Right lobe of liver (tissue), 6 donors: Measurements from ENCODE around the gene GFOD1. TPM values are rescaled to one million over a fixed set of nuclear protein-coding genes. Genes with fewer than 3 reads are reported as not detected.
A peak's percentile ranks its signal among the peaks of the same experiment; 100 is the strongest.
"Not testable (repeated sequence)": the region's sequence is repeated elsewhere in the genome, so short reads cannot be mapped to it uniquely, and the experiment has no call there.

ENCODE experiments used
- ATAC-seq, 4 donors: fragments of 200-7000 bp; cut with Tn5 transposase; one replicate each; pipeline ENCODE4 v1.9.1; 2020; ENCODE audit warnings: mild to moderate bottlenecking in 4 of 4, moderate library complexity in 4 of 4
- DNase-seq, 3 donors: peaks; one replicate each; pipeline ENCODE4 v3.0.0-alpha.2; 2020
- H3K27ac ChIP-seq, 3 donors: fragments of 200-600 bp; one replicate each; pipeline ENCODE4 v1.8.0; 2022
- H3K27me3 ChIP-seq, 2 donors: fragments of 200-600 bp; one replicate each; pipeline ENCODE4 v1.8.0; 2022
- H3K36me3 ChIP-seq, 4 donors: fragments of 200-600 bp; sonication (generic) in 1 of 4; one replicate each; pipeline versions ENCODE4 v1.5.1 to v1.8.0; 2017 to 2022; ENCODE audit warnings: control low read depth in 1 of 4
- H3K4me1 ChIP-seq, 4 donors: fragments of 200-600 bp; sonication (generic) in 1 of 4; one replicate each; pipeline versions ENCODE4 v1.5.1 to v1.8.0; 2017 to 2022; ENCODE audit warnings: control low read depth in 1 of 4
- H3K4me3 ChIP-seq, 3 donors: fragments of 200-600 bp; one replicate each; pipeline ENCODE4 v1.8.0; 2022
- H3K9me3 ChIP-seq, 4 donors: fragments of 200-600 bp; sonication (generic) in 1 of 4; one replicate each; pipeline versions ENCODE4 v1.5.1 to v1.8.0; 2017 to 2022; ENCODE audit warnings: control low read depth in 1 of 4
- CTCF ChIP-seq, 4 donors: fragments of 200-600 bp in 3 of 4; fragments of 450-650 bp in 1 of 4; IDR thresholded peaks; one replicate each; pipeline versions ENCODE4 v1.5.1 to v1.8.0; 2016 to 2022; ENCODE audit warnings: antibody characterized with exemption in 4 of 4, mild to moderate bottlenecking in 2 of 4
- POLR2A ChIP-seq: fragments of 450-650 bp; IDR thresholded peaks from one replicate; pipeline ENCODE4 v1.6.1; 2017; ENCODE audit warnings: antibody characterized with exemption, mild to moderate bottlenecking
- WGBS: methylation state at CpG from one replicate; pipeline ENCODE4 v1.1.6; 2018; ENCODE audit warnings: low coverage, low lambda C conversion rate; ENCODE audit not compliant: insufficient coverage; ENCODE audit errors: missing lambda C conversion rate; 5-methylcytosine and 5-hydroxymethylcytosine counted together
- intact Hi-C, 2 donors: fragments of 100-400 bp; cut with DNase I; formaldehyde crosslinking; loops; one replicate each; pipeline versions ENCODE4 v1.11.2 to v1.14.1; 2022
- total RNA-seq, 6 experiments: library from RNA; depleted of rRNA in 2 of 6; stranded (reverse); fragments of >200 nt in 2 of 6; fragmentation: NEBNext Ultra II Directional in 3 of 6; extraction: Animal tissue kit (Norgen Biotek cat#: 25700) in 3 of 6; gene quantifications; one replicate each; pipeline versions ENCODE4 v1.1.0 to v1.2.4, GENCODE V29; 2016 to 2023
- donor health status: DM: no; HTN: yes; CAD: no.
- donor health status: DM: no; HTN: no; CAD: no.
- donor health status: DM: no; HTN: no; CAD: no.
- donor health status: DM: no; HTN: yes; CAD: no.
- donor health status: DM: no; HTN: yes; CAD: no.

Gene GFOD1
- total RNA-seq, 6 experiments from 2014 or later = 5.4 to 8.5 (median 7.5) TPM

- H3K27ac ChIP-seq = no peak overlapping the region
- WGBS = 86% methylated on average over 3 of the region's 3 CpGs
- H3K4me3 ChIP-seq = no peak overlapping the region
- DNase-seq = no peak
- peaks cover 0 to 18% (median 0%) of the 10 kb centered on the region in 4 donors for H3K4me1 ChIP-seq
- H3K36me3 ChIP-seq = no peaks in the 10 kb centered on the region
- intact Hi-C loops = no loop called here
- peak in 3 of 4 donors; percentile 28 to 62 (median 40) for ATAC-seq
- H3K27me3 ChIP-seq = no peaks in the 10 kb centered on the region
- TF ChIP-seq CTCF (IDR thresholded peaks at IDR 0.05) = no peak
- TF ChIP-seq POLR2A = no peak
- H3K9me3 ChIP-seq = no peaks in the 10 kb centered on the region
Measured at GRCh38 chr6:13437218-13437996, 50.0 kb downstream of the GFOD1 start.

GRCh38 chr6:13436399-13437217 is 50.8 kb downstream of the GFOD1 start:
- Histone ChIP-seq H3K9me3 (no peaks in the 10 kb centered on the region), H3K4me1 (peaks cover 0 to 18% (median 0%) of the 10 kb centered on the region in 4 donors), H3K27me3 (no peaks in the 10 kb centered on the region), H3K36me3 (no peaks in the 10 kb centered on the region), H3K27ac (no peak overlapping the region), H3K4me3 (no peak overlapping the region)
- ATAC-seq (no peak), DNase-seq (no peak)
- WGBS = 91% methylated on average over 6 of the region's 7 CpGs
- intact Hi-C loops = no loop called here
- TF ChIP-seq POLR2A (no peak), CTCF (IDR thresholded peaks at IDR 0.05) (no peak)

GRCh38 chr6:13435477-13436246 is 51.7 kb downstream of the GFOD1 start:
- Histone ChIP-seq H3K27ac (no peak overlapping the region), H3K36me3 (no peaks in the 10 kb centered on the region), H3K9me3 (no peaks in the 10 kb centered on the region), H3K4me1 (peaks cover 0 to 18% (median 0%) of the 10 kb centered on the region in 4 donors), H3K27me3 (no peaks in the 10 kb centered on the region), H3K4me3 (no peak overlapping the region)
- 70% methylated on average over 3 of the region's 4 CpGs for WGBS
- DNase-seq (no peak), ATAC-seq (no peak)
- intact Hi-C loops = no loop called here
- no peak for TF ChIP-seq CTCF (IDR thresholded peaks at IDR 0.05)
- TF ChIP-seq POLR2A = no peak

GRCh38 chr6:13434777-13435176 is 52.6 kb downstream of the GFOD1 start:
- TF ChIP-seq CTCF (IDR thresholded peaks at IDR 0.05) (no peak), POLR2A (no peak)
- Histone ChIP-seq H3K27ac (no peak overlapping the region), H3K4me1 (peaks cover 0 to 18% (median 0%) of the 10 kb centered on the region in 4 donors), H3K9me3 (no peaks in the 10 kb centered on the region), H3K4me3 (no peak overlapping the region), H3K36me3 (no peaks in the 10 kb centered on the region), H3K27me3 (no peaks in the 10 kb centered on the region)
- DNase-seq (no peak), ATAC-seq (peak in 1 of 4 donors; percentile 19)
- intact Hi-C loops = no loop called here
- WGBS = 76% methylated on average over 2 of the region's 6 CpGs

GRCh38 chr6:13434135-13434775 is 53.1 kb downstream of the GFOD1 start:
- H3K9me3 ChIP-seq, intact Hi-C loops, ATAC-seq, H3K36me3 ChIP-seq, H3K27me3 ChIP-seq, H3K4me3 ChIP-seq, DNase-seq, H3K27ac ChIP-seq: not testable (repeated sequence)
- peaks cover 0 to 18% (median 0%) of the 10 kb centered on the region in 4 donors for H3K4me1 ChIP-seq
